GM23338 (cell line): Measurements from ENCODE around the gene ZNF451. TPM values are rescaled to one million over a fixed set of nuclear protein-coding genes. Genes with fewer than 3 reads are reported as not detected.

Source experiments
- ATAC-seq: fragments of 200-7000 bp; cut with Tn5 transposase; 3 replicates; pipeline ENCODE4 v1.9.1; 2020
- DNase-seq: peaks from one replicate; pipeline ENCODE4 v3.0.0-alpha.2; 2015; ENCODE audit warnings: low spot score
- H2AFZ ChIP-seq: fragments of 200-600 bp; sonication (generic); 2 replicates; pipeline ENCODE4 v1.8.0; 2016; ENCODE audit warnings: antibody characterized with exemption, mild to moderate bottlenecking, moderate library complexity
- H3F3A ChIP-seq: fragments of 200-600 bp; sonication (generic); replicated peaks from 2 replicates; pipeline ENCODE4 v1.8.0; 2017; ENCODE audit warnings: antibody characterized with exemption, mixed run types, low read depth
- H3K27ac ChIP-seq: fragments of 200-600 bp; sonication (generic); 2 replicates; pipeline ENCODE4 v1.6.1; 2016; ENCODE audit warnings: low read depth
- H3K27me3 ChIP-seq: fragments of 200-600 bp; sonication (generic); 2 replicates; pipeline ENCODE4 v1.8.0; 2016; ENCODE audit warnings: mild to moderate bottlenecking, mixed run types, moderate library complexity; ENCODE audit not compliant: insufficient read depth
- H3K36me3 ChIP-seq: fragments of 200-600 bp; sonication (generic); 2 replicates; pipeline ENCODE4 v1.8.0; 2016; ENCODE audit warnings: mild to moderate bottlenecking; ENCODE audit not compliant: insufficient read depth
- H3K4me1 ChIP-seq: fragments of 200-600 bp; sonication (generic); 2 replicates; pipeline ENCODE4 v1.8.0; 2016; ENCODE audit warnings: mild to moderate bottlenecking, moderate library complexity; ENCODE audit not compliant: insufficient read depth
- H3K4me2 ChIP-seq: fragments of 200-600 bp; sonication (generic); 2 replicates; pipeline ENCODE4 v1.7.1; 2017; ENCODE audit warnings: mixed run types
- H3K4me3 ChIP-seq: fragments of 200-600 bp; sonication (generic); 2 replicates; pipeline ENCODE4 v1.6.1; 2016; ENCODE audit warnings: mixed run types
- H3K79me2 ChIP-seq: fragments of 200-600 bp; sonication (generic); replicated peaks from 2 replicates; pipeline ENCODE4 v1.8.0; 2017; ENCODE audit warnings: mild to moderate bottlenecking; ENCODE audit not compliant: insufficient read depth
- H3K9me2 ChIP-seq: fragments of 200-600 bp; sonication (generic); 2 replicates; pipeline ENCODE4 v1.8.0; 2017; ENCODE audit not compliant: insufficient read depth
- H4K20me1 ChIP-seq: fragments of 200-600 bp; sonication (generic); replicated peaks from 2 replicates; pipeline ENCODE4 v1.8.0; 2017; ENCODE audit warnings: mild to moderate bottlenecking; ENCODE audit not compliant: insufficient read depth
- H3K27ac Mint-ChIP-seq: 2 replicates; pipeline ENCODE4 v1.8.0; 2020; ENCODE audit warnings: inconsistent platforms, mild to moderate bottlenecking, moderate library complexity, mixed read lengths
- H3K27me3 Mint-ChIP-seq: 3 replicates; pipeline ENCODE4 v1.8.0; 2022; ENCODE audit warnings: low read depth, mild to moderate bottlenecking, moderate library complexity, mixed read lengths, inconsistent platforms; ENCODE audit not compliant: insufficient read depth, poor library complexity
- H3K36me3 Mint-ChIP-seq: 3 replicates; pipeline ENCODE4 v1.8.0; 2021; ENCODE audit warnings: low read depth, mild to moderate bottlenecking, inconsistent platforms, moderate library complexity, mixed read lengths
- H3K4me1 Mint-ChIP-seq: 3 replicates; pipeline ENCODE4 v1.8.0; 2020; ENCODE audit warnings: mild to moderate bottlenecking, inconsistent platforms, mixed read lengths
- H3K4me3 Mint-ChIP-seq: 3 replicates; pipeline ENCODE4 v1.8.0; 2021; ENCODE audit warnings: moderate library complexity, mild to moderate bottlenecking, inconsistent platforms, mixed read lengths
- H3K9me3 Mint-ChIP-seq: 3 replicates; pipeline ENCODE4 v1.8.0; 2020; ENCODE audit warnings: moderate library complexity, mild to moderate bottlenecking, inconsistent platforms, mixed read lengths
- EZH2 ChIP-seq: fragments of 200-600 bp; sonication (generic); IDR thresholded peaks from one replicate; pipeline ENCODE4 v1.8.0; 2017; ENCODE audit warnings: antibody characterized with exemption, mild to moderate bottlenecking, low read depth; ENCODE audit not compliant: unreplicated experiment
- EZH2phosphoT487 ChIP-seq: fragments of 200-600 bp; sonication (generic); IDR thresholded peaks from one replicate; pipeline ENCODE4 v1.8.1; 2018; ENCODE audit warnings: antibody characterized with exemption; ENCODE audit not compliant: unreplicated experiment
- JUNB ChIP-seq: IDR thresholded peaks from one replicate; pipeline ENCODE4 v1.6.1; 2016; ENCODE audit warnings: antibody characterized with exemption; ENCODE audit not compliant: unreplicated experiment
- NANOG ChIP-seq: IDR thresholded peaks from 2 replicates; pipeline ENCODE4 v1.6.1; 2016; ENCODE audit warnings: antibody characterized with exemption, borderline replicate concordance
- POLR2AphosphoS5 ChIP-seq: IDR thresholded peaks from 2 replicates; pipeline ENCODE4 v1.6.1; 2016; ENCODE audit warnings: antibody characterized with exemption, low read depth
- STAT1 ChIP-seq: IDR thresholded peaks from one replicate; pipeline ENCODE4 v1.6.1; 2016; ENCODE audit warnings: antibody characterized with exemption; ENCODE audit not compliant: unreplicated experiment
- ZNF331 ChIP-seq: fragments of 250-450 bp; sonication (Bioruptor Pico); IDR thresholded peaks from 2 replicates; pipeline ENCODE4 v1.5.0; 2020; ENCODE audit warnings: low read depth, mild to moderate bottlenecking, moderate library complexity
- polyA plus RNA-seq: library from polyadenylated mRNA; unstranded; fragments of >200 nt; fragmentation: Nextera tagmentation; extraction: Ambion mirVana; gene quantifications from 2 replicates; pipeline ENCODE4 v1.2.1, GENCODE V29; 2016
- total RNA-seq: library from RNA; depleted of rRNA; stranded (reverse); fragments of >200 nt; shearing (Covaris generic); gene quantifications from 2 replicates; pipeline ENCODE4 v1.2.3, GENCODE V29; 2014
- TF ChIP-seq, protein P1 (sequence below): IDR thresholded peaks from one replicate; pipeline ENCODE4 v1.6.1; 2018; ENCODE audit warnings: antibody characterized with exemption; ENCODE audit not compliant: unreplicated experiment
- TF ChIP-seq, protein P2 (sequence below), 2 experiments: fragments of 200-600 bp in 1 of 2; sonication (generic) in 1 of 2; conservative IDR thresholded peaks; 2 replicates each; pipeline versions ENCODE4 v1.5.1 to v1.6.1; 2016 to 2017; ENCODE audit warnings: antibody characterized with exemption in 2 of 2, low read depth in 2 of 2, mild to moderate bottlenecking in 2 of 2, moderate library complexity in 1 of 2
- TF ChIP-seq, protein P3 (sequence below): fragments of 250-450 bp; sonication (Bioruptor Pico); IDR thresholded peaks from 2 replicates; pipeline ENCODE4 v1.5.0; 2020; ENCODE audit warnings: mild to moderate bottlenecking, moderate library complexity

The ZNF451 gene
- total and polyA plus RNA-seq, 2 experiments from 2014 or later: 44.8 to 54.1 TPM

DNA sequence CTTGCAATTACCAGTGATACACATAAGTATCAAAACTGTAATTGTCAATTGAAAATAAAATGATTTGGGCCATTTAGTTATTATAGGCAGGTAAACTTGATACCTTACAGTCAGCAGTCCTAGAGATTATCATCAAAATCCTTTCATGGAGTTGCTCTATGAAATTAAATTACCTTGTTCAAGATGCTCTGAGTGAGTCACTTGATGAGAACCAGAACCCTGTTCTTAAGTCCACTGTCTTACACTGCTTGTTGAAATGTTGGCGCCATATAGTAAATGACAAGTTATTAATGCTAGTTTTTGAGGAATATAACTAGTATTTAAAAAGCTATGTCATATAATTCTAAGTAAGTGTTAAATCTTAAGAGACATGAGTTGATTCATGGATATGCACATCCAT, 45.0 kb downstream of the ZNF451 start:
- Histone ChIP-seq H3K27ac (no peak overlapping the region), H3F3A (no peaks in the 10 kb centered on the region), H2AFZ (no peak overlapping the region), H3K27me3 (no peaks in the 10 kb centered on the region), H3K4me3 (no peak overlapping the region), H3K4me1 (no peaks in the 10 kb centered on the region), H3K9me2 (no peaks in the 10 kb centered on the region), H3K4me2 (no peak overlapping the region), H3K79me2 (0 out of 2 replicates have a peak, but pooled peaks cover 2% of the 10 kb centered on the region), H3K36me3 (no peaks in the 10 kb centered on the region), H4K20me1 (no peaks in the 10 kb centered on the region)
- TF ChIP-seq, protein P1, sequence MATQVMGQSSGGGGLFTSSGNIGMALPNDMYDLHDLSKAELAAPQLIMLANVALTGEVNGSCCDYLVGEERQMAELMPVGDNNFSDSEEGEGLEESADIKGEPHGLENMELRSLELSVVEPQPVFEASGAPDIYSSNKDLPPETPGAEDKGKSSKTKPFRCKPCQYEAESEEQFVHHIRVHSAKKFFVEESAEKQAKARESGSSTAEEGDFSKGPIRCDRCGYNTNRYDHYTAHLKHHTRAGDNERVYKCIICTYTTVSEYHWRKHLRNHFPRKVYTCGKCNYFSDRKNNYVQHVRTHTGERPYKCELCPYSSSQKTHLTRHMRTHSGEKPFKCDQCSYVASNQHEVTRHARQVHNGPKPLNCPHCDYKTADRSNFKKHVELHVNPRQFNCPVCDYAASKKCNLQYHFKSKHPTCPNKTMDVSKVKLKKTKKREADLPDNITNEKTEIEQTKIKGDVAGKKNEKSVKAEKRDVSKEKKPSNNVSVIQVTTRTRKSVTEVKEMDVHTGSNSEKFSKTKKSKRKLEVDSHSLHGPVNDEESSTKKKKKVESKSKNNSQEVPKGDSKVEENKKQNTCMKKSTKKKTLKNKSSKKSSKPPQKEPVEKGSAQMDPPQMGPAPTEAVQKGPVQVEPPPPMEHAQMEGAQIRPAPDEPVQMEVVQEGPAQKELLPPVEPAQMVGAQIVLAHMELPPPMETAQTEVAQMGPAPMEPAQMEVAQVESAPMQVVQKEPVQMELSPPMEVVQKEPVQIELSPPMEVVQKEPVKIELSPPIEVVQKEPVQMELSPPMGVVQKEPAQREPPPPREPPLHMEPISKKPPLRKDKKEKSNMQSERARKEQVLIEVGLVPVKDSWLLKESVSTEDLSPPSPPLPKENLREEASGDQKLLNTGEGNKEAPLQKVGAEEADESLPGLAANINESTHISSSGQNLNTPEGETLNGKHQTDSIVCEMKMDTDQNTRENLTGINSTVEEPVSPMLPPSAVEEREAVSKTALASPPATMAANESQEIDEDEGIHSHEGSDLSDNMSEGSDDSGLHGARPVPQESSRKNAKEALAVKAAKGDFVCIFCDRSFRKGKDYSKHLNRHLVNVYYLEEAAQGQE: no peak
- TF ChIP-seq NANOG: no peak
- no peak for TF ChIP-seq POLR2AphosphoS5
- no peak for TF ChIP-seq EZH2
- TF ChIP-seq EZH2phosphoT487: no peak
- TF ChIP-seq, protein P2, sequence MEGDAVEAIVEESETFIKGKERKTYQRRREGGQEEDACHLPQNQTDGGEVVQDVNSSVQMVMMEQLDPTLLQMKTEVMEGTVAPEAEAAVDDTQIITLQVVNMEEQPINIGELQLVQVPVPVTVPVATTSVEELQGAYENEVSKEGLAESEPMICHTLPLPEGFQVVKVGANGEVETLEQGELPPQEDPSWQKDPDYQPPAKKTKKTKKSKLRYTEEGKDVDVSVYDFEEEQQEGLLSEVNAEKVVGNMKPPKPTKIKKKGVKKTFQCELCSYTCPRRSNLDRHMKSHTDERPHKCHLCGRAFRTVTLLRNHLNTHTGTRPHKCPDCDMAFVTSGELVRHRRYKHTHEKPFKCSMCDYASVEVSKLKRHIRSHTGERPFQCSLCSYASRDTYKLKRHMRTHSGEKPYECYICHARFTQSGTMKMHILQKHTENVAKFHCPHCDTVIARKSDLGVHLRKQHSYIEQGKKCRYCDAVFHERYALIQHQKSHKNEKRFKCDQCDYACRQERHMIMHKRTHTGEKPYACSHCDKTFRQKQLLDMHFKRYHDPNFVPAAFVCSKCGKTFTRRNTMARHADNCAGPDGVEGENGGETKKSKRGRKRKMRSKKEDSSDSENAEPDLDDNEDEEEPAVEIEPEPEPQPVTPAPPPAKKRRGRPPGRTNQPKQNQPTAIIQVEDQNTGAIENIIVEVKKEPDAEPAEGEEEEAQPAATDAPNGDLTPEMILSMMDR (conservative IDR thresholded peaks at IDR 0.05; ENCODE audit: low read depth in 2 of 2): no peak
- TF ChIP-seq ZNF331: no peak
- no peak for TF ChIP-seq STAT1
- TF ChIP-seq JUNB: no peak
- TF ChIP-seq, protein P3, sequence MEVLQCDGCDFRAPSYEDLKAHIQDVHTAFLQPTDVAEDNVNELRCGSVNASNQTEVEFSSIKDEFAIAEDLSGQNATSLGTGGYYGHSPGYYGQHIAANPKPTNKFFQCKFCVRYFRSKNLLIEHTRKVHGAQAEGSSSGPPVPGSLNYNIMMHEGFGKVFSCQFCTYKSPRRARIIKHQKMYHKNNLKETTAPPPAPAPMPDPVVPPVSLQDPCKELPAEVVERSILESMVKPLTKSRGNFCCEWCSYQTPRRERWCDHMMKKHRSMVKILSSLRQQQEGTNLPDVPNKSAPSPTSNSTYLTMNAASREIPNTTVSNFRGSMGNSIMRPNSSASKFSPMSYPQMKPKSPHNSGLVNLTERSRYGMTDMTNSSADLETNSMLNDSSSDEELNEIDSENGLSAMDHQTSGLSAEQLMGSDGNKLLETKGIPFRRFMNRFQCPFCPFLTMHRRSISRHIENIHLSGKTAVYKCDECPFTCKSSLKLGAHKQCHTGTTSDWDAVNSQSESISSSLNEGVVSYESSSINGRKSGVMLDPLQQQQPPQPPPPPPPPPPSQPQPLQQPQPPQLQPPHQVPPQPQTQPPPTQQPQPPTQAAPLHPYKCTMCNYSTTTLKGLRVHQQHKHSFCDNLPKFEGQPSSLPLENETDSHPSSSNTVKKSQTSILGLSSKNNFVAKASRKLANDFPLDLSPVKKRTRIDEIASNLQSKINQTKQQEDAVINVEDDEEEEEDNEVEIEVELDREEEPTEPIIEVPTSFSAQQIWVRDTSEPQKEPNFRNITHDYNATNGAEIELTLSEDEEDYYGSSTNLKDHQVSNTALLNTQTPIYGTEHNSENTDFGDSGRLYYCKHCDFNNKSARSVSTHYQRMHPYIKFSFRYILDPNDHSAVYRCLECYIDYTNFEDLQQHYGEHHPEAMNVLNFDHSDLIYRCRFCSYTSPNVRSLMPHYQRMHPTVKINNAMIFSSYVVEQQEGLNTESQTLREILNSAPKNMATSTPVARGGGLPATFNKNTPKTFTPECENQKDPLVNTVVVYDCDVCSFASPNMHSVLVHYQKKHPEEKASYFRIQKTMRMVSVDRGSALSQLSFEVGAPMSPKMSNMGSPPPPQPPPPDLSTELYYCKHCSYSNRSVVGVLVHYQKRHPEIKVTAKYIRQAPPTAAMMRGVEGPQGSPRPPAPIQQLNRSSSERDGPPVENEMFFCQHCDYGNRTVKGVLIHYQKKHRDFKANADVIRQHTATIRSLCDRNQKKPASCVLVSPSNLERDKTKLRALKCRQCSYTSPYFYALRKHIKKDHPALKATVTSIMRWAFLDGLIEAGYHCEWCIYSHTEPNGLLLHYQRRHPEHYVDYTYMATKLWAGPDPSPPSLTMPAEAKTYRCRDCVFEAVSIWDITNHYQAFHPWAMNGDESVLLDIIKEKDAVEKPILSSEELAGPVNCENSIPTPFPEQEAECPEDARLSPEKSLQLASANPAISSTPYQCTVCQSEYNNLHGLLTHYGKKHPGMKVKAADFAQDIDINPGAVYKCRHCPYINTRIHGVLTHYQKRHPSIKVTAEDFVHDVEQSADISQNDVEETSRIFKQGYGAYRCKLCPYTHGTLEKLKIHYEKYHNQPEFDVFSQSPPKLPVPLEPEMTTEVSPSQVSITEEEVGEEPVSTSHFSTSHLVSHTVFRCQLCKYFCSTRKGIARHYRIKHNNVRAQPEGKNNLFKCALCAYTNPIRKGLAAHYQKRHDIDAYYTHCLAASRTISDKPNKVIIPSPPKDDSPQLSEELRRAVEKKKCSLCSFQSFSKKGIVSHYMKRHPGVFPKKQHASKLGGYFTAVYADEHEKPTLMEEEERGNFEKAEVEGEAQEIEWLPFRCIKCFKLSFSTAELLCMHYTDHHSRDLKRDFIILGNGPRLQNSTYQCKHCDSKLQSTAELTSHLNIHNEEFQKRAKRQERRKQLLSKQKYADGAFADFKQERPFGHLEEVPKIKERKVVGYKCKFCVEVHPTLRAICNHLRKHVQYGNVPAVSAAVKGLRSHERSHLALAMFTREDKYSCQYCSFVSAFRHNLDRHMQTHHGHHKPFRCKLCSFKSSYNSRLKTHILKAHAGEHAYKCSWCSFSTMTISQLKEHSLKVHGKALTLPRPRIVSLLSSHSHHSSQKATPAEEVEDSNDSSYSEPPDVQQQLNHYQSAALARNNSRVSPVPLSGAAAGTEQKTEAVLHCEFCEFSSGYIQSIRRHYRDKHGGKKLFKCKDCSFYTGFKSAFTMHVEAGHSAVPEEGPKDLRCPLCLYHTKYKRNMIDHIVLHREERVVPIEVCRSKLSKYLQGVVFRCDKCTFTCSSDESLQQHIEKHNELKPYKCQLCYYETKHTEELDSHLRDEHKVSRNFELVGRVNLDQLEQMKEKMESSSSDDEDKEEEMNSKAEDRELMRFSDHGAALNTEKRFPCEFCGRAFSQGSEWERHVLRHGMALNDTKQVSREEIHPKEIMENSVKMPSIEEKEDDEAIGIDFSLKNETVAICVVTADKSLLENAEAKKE (CRISPR knock-in tag): no peak
- Mint-ChIP-seq H3K4me3 (no peak overlapping the region), H3K9me3 (no peaks in the 10 kb centered on the region), H3K27ac (no peak overlapping the region), H3K36me3 (0 out of 3 replicates have a peak, but pooled peaks cover 6% of the 10 kb centered on the region), H3K27me3 (no peaks in the 10 kb centered on the region), H3K4me1 (no peaks in the 10 kb centered on the region)
- ATAC-seq: no peak
- no peak for DNase-seq
